HepG2 (cell line): ENCODE results near the gene PSMD1. TPM values are rescaled to one million over a fixed set of nuclear protein-coding genes. Genes with fewer than 3 reads are reported as not detected.

ENCODE experiments used
- GABPB1 ChIP-seq: IDR thresholded peaks from 2 replicates; pipeline ENCODE4 v1.6.1; 2016; ENCODE audit warnings: mild to moderate bottlenecking, missing genetic modification reagents, moderate library complexity, missing compliant biosample characterization
- KDM2A ChIP-seq: sonication (generic); formaldehyde crosslinking; IDR thresholded peaks from 2 replicates; pipeline ENCODE4 v1.4.0; 2020; ENCODE audit warnings: low read depth, missing genetic modification reagents, borderline replicate concordance
- PCBP1 ChIP-seq: fragments of 200-400 bp; formaldehyde crosslinking; IDR thresholded peaks from 2 replicates; pipeline ENCODE4 v1.6.1; 2017; ENCODE audit warnings: mild to moderate bottlenecking, low read depth, low read length, borderline replicate concordance
- PRMT3 ChIP-seq: sonication (generic); formaldehyde crosslinking; IDR thresholded peaks from 2 replicates; pipeline ENCODE4 v1.8.1; 2022; ENCODE audit warnings: low read depth, mild to moderate bottlenecking, moderate library complexity, missing genetic modification reagents, borderline replicate concordance
- ZMAT3 ChIP-seq: sonication (generic); formaldehyde crosslinking; conservative IDR thresholded peaks from 2 replicates; pipeline ENCODE4 v1.7.0; 2021; ENCODE audit warnings: missing genetic modification reagents
- ZNF468 ChIP-seq: sonication (generic); formaldehyde crosslinking; IDR thresholded peaks from 2 replicates; pipeline ENCODE4 v1.8.0; 2022; ENCODE audit warnings: mild to moderate bottlenecking, moderate library complexity, missing genetic modification reagents
- ZNF619 ChIP-seq: sonication (generic); formaldehyde crosslinking; IDR thresholded peaks from 2 replicates; pipeline ENCODE4 v1.4.0; 2020; ENCODE audit warnings: mild to moderate bottlenecking, missing genetic modification reagents
- ZNF788 ChIP-seq: sonication (generic); formaldehyde crosslinking; IDR thresholded peaks from 2 replicates; pipeline ENCODE4 v1.5.0; 2020; ENCODE audit warnings: mild to moderate bottlenecking, missing genetic modification reagents, borderline replicate concordance
- ZNF790 ChIP-seq: sonication (generic); formaldehyde crosslinking; IDR thresholded peaks from 2 replicates; pipeline ENCODE4 v1.8.0; 2022; ENCODE audit warnings: missing genetic modification reagents, mild to moderate bottlenecking, borderline replicate concordance
- polyA plus RNA-seq, 8 experiments: library from polyadenylated mRNA; depleted of rRNA in 3 of 8; stranded (reverse) in 7 of 8; unstranded in 1 of 8; fragments of >200 nt; fragmentation: Illumina TruSeq in 4 of 8; extraction: Trizol in 4 of 8; gene quantifications; 2 replicates each; pipeline versions ENCODE4 v1.2.1 to v1.2.3, GENCODE V29; 2011 to 2016; ENCODE audit warnings: low read depth in 4 of 8, missing spikeins in 1 of 8, mixed read lengths in 1 of 8; ENCODE audit not compliant: insufficient read depth in 1 of 8
- total RNA-seq, 5 experiments: library from RNA; depleted of rRNA; stranded (reverse); fragments of >200 nt; fragmentation: Illumina TruSeq; extraction: Trizol; gene quantifications; 2 replicates each; pipeline ENCODE4 v1.2.3, GENCODE V29; 2016; ENCODE audit warnings: low read depth in 1 of 5
- TF ChIP-seq, protein P1 (sequence below): IDR thresholded peaks from 2 replicates; pipeline ENCODE4 v1.4.0; 2020; ENCODE audit warnings: mild to moderate bottlenecking, missing genetic modification reagents
- TF ChIP-seq, protein P2 (sequence below): sonication (generic); formaldehyde crosslinking; IDR thresholded peaks from 2 replicates; pipeline ENCODE4 v1.5.0; 2020; ENCODE audit warnings: missing genetic modification reagents
- TF ChIP-seq, protein P3 (sequence below): IDR thresholded peaks from 2 replicates; pipeline ENCODE4 v1.6.1; 2012; ENCODE audit warnings: low read length, improper control_type of control experiment
- TF ChIP-seq, protein P4 (sequence below): sonication (generic); formaldehyde crosslinking; IDR thresholded peaks from 2 replicates; pipeline ENCODE4 v1.5.0; 2020; ENCODE audit warnings: missing genetic modification reagents, mild to moderate bottlenecking, borderline replicate concordance
- TF ChIP-seq, protein P5 (sequence below): sonication (generic); formaldehyde crosslinking; IDR thresholded peaks from 2 replicates; pipeline ENCODE4 v1.4.0; 2020; ENCODE audit warnings: low read depth, missing genetic modification reagents

The PSMD1 gene
- total and polyA plus RNA-seq, 2 of the 13 experiments (the other 11 are each of a cell fraction or from before 2014, with no cell fraction given) = 136 to 191 TPM

DNA sequence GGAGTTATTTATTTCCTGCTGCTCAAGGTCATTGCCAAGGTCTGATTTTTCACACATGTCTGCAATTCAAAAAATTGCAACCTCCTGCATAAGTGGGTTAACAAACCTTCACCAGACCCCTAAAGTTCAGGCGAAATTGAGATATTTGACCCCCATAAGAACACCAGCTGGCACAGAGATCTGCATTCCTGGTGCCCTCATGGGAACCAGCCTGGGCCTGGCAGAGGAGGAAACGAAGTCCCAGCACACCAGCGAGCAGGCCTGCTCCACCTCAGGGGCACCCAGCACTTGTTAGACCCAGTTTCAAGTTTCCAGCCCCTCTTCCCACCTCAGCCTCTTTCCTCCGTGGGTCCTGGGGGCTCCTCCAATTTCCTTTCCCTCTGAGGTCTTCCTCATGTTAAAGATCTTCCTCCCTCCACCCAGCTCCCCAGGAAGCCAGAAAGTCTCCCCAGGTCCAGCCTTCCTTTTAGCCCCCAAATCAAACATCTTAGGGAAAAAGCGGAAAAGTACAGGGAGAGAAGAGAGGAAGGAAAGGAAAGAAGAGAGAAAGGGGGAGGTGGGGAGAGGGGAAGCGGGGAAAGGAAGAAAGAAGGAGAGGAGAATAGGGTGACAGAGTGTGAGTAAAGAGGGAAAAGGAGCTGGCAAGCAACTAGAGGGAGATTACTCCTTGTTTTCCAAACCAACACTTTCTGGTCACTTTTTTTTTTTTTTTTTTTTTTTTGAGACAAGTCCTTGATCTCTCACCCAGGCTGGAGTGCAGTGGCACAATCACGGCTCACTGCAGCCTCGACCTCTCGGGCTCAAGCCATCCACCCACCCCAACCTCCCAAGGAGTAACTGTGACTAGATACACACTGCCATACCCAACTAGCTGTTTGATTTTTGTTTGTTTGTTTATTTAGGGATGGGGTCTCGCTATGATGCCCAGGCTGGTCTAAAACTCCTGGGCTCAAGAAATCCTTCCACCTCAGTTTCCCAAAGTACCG, 23.2 kb upstream of the PSMD1 start (continued):
- TF ChIP-seq, protein P1, sequence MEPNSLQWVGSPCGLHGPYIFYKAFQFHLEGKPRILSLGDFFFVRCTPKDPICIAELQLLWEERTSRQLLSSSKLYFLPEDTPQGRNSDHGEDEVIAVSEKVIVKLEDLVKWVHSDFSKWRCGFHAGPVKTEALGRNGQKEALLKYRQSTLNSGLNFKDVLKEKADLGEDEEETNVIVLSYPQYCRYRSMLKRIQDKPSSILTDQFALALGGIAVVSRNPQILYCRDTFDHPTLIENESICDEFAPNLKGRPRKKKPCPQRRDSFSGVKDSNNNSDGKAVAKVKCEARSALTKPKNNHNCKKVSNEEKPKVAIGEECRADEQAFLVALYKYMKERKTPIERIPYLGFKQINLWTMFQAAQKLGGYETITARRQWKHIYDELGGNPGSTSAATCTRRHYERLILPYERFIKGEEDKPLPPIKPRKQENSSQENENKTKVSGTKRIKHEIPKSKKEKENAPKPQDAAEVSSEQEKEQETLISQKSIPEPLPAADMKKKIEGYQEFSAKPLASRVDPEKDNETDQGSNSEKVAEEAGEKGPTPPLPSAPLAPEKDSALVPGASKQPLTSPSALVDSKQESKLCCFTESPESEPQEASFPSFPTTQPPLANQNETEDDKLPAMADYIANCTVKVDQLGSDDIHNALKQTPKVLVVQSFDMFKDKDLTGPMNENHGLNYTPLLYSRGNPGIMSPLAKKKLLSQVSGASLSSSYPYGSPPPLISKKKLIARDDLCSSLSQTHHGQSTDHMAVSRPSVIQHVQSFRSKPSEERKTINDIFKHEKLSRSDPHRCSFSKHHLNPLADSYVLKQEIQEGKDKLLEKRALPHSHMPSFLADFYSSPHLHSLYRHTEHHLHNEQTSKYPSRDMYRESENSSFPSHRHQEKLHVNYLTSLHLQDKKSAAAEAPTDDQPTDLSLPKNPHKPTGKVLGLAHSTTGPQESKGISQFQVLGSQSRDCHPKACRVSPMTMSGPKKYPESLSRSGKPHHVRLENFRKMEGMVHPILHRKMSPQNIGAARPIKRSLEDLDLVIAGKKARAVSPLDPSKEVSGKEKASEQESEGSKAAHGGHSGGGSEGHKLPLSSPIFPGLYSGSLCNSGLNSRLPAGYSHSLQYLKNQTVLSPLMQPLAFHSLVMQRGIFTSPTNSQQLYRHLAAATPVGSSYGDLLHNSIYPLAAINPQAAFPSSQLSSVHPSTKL (CRISPR knock-in tag) = peak; percentile 18
- TF ChIP-seq KDM2A (no peak), ZNF619 (no peak), PCBP1 (no peak), ZNF788 (CRISPR knock-in tag) (no peak), ZMAT3 (CRISPR knock-in tag) (peak; percentile 13; the same call in 1 of the 2 replicates), GABPB1 (CRISPR knock-in tag) (0 out of 2 replicates have a peak, but pooled peaks have one; percentile 5), ZNF468 (no peak), PRMT3 (CRISPR knock-in tag) (no peak), ZNF790 (CRISPR knock-in tag) (no peak)
- TF ChIP-seq, protein P2, sequence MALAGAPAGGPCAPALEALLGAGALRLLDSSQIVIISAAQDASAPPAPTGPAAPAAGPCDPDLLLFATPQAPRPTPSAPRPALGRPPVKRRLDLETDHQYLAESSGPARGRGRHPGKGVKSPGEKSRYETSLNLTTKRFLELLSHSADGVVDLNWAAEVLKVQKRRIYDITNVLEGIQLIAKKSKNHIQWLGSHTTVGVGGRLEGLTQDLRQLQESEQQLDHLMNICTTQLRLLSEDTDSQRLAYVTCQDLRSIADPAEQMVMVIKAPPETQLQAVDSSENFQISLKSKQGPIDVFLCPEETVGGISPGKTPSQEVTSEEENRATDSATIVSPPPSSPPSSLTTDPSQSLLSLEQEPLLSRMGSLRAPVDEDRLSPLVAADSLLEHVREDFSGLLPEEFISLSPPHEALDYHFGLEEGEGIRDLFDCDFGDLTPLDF (CRISPR knock-in tag) = no peak
- TF ChIP-seq, protein P3, sequence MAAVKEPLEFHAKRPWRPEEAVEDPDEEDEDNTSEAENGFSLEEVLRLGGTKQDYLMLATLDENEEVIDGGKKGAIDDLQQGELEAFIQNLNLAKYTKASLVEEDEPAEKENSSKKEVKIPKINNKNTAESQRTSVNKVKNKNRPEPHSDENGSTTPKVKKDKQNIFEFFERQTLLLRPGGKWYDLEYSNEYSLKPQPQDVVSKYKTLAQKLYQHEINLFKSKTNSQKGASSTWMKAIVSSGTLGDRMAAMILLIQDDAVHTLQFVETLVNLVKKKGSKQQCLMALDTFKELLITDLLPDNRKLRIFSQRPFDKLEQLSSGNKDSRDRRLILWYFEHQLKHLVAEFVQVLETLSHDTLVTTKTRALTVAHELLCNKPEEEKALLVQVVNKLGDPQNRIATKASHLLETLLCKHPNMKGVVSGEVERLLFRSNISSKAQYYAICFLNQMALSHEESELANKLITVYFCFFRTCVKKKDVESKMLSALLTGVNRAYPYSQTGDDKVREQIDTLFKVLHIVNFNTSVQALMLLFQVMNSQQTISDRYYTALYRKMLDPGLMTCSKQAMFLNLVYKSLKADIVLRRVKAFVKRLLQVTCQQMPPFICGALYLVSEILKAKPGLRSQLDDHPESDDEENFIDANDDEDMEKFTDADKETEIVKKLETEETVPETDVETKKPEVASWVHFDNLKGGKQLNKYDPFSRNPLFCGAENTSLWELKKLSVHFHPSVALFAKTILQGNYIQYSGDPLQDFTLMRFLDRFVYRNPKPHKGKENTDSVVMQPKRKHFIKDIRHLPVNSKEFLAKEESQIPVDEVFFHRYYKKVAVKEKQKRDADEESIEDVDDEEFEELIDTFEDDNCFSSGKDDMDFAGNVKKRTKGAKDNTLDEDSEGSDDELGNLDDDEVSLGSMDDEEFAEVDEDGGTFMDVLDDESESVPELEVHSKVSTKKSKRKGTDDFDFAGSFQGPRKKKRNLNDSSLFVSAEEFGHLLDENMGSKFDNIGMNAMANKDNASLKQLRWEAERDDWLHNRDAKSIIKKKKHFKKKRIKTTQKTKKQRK = no peak
- TF ChIP-seq, protein P4, sequence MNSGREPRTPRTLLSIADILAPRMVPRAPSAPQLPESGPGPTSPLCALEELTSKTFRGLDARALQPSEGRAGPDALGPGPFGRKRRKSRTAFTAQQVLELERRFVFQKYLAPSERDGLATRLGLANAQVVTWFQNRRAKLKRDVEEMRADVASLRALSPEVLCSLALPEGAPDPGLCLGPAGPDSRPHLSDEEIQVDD (CRISPR knock-in tag) = no peak
- TF ChIP-seq, protein P5, sequence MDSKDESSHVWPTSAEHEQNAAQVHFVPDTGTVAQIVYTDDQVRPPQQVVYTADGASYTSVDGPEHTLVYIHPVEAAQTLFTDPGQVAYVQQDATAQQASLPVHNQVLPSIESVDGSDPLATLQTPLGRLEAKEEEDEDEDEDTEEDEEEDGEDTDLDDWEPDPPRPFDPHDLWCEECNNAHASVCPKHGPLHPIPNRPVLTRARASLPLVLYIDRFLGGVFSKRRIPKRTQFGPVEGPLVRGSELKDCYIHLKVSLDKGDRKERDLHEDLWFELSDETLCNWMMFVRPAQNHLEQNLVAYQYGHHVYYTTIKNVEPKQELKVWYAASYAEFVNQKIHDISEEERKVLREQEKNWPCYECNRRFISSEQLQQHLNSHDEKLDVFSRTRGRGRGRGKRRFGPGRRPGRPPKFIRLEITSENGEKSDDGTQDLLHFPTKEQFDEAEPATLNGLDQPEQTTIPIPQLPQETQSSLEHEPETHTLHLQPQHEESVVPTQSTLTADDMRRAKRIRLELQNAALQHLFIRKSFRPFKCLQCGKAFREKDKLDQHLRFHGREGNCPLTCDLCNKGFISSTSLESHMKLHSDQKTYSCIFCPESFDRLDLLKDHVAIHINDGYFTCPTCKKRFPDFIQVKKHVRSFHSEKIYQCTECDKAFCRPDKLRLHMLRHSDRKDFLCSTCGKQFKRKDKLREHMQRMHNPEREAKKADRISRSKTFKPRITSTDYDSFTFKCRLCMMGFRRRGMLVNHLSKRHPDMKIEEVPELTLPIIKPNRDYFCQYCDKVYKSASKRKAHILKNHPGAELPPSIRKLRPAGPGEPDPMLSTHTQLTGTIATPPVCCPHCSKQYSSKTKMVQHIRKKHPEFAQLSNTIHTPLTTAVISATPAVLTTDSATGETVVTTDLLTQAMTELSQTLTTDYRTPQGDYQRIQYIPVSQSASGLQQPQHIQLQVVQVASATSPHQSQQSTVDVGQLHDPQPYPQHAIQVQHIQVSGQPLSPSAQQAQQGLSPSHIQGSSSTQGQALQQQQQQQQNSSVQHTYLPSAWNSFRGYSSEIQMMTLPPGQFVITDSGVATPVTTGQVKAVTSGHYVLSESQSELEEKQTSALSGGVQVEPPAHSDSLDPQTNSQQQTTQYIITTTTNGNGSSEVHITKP = no peak
